ENCODE data around the gene ZDHHC16.

GRCh38 chr10:97451605-97452004 lies 5.6 kb downstream of the ZDHHC16 start:
- no peak for TF ChIP-seq ARNTL (CRISPR knock-in tag; IDR thresholded peaks at IDR 0.05; ENCODE audit: borderline replicate concordance, low read depth)
- TF ChIP-seq CREB5 (CRISPR knock-in tag; IDR thresholded peaks at IDR 0.05; ENCODE audit: low read depth), result no peak
- TF ChIP-seq ZFP30 (CRISPR knock-in tag; IDR thresholded peaks at IDR 0.05), result no peak
- TF ChIP-seq PATZ1 (CRISPR knock-in tag; IDR thresholded peaks at IDR 0.05; ENCODE audit: borderline replicate concordance), result no peak
- TF ChIP-seq TOX (CRISPR knock-in tag; IDR thresholded peaks at IDR 0.05; ENCODE audit: borderline replicate concordance), result no peak
- no peak for TF ChIP-seq BACH2 (CRISPR knock-in tag; IDR thresholded peaks at IDR 0.05; ENCODE audit: borderline replicate concordance)
- TF ChIP-seq ZNF8 (CRISPR knock-in tag; IDR thresholded peaks at IDR 0.05), result no peak
- TF ChIP-seq ZC3H10 (CRISPR knock-in tag; IDR thresholded peaks at IDR 0.05), result no peak
- no peak for TF ChIP-seq ESRRG (CRISPR knock-in tag; IDR thresholded peaks at IDR 0.05)
